ENCODE measurements around the gene NCKAP5L.
A peak's percentile ranks its signal among the peaks of the same experiment; 100 is the strongest.

Gene NCKAP5L

GRCh38 chr12:49763006-49763591, 65.1 kb downstream of the NCKAP5L start:
- Histone ChIP-seq H3K4me2 (peak overlapping the region; percentile 42 to 76 (median 69); a peak in 21 of 22 replicates), H3K4me1 (peaks cover 18 to 46% (median 37%) of the 10 kb centered on the region in 10 experiments), H3K9me3 (replicated peaks in 1 of 11) (no peaks in the 10 kb centered on the region), H3K4me3 (no peak overlapping the region), H3K36me3 (peaks cover 76 to 85% (median 81%) of the 10 kb centered on the region in 11 experiments), H3K9ac (peak overlapping the region in 1 of 11 experiments; percentile 15; a peak in 1 of 22 replicates), H3K27me3 (no peaks in the 10 kb centered on the region), H4K20me1 (peaks cover 11 to 85% (median 51%) of the 10 kb centered on the region in 11 experiments; a peak in 21 of 22 replicates), H3K27ac (peak overlapping the region in 6 of 11 experiments; percentile 7 to 50 (median 30); a peak in 5 of 22 replicates)
- TF ChIP-seq Cebpa-rat (IDR thresholded peaks at IDR 0.05) = no peak

- Histone ChIP-seq H3K9ac (peak overlapping the region in 1 of 11 experiments; percentile 15; a peak in 1 of 22 replicates), H3K27me3 (no peaks in the 10 kb centered on the region), H3K36me3 (peaks cover 82 to 91% (median 88%) of the 10 kb centered on the region in 11 experiments), H3K9me3 (replicated peaks in 1 of 11) (no peaks in the 10 kb centered on the region), H3K4me1 (peaks cover 18 to 46% (median 37%) of the 10 kb centered on the region in 10 experiments), H4K20me1 (peaks cover 16 to 91% (median 56%) of the 10 kb centered on the region in 11 experiments; a peak in 21 of 22 replicates), H3K4me3 (no peak overlapping the region), H3K4me2 (peak overlapping the region; percentile 42 to 76 (median 69)), H3K27ac (peak overlapping the region in 5 of 11 experiments; percentile 17 to 31 (median 21); a peak in 5 of 22 replicates)
- no peak for TF ChIP-seq Cebpa-rat (IDR thresholded peaks at IDR 0.05)
These were observed 65.8 kb downstream of the NCKAP5L start for GRCh38 chr12:49762468-49762847.

- Histone ChIP-seq H3K27ac (peak overlapping the region in 4 of 11 experiments; percentile 17 to 31 (median 19); a peak in 5 of 22 replicates), H4K20me1 (peaks cover 21 to 93% (median 62%) of the 10 kb centered on the region in 11 experiments), H3K9me3 (replicated peaks in 1 of 11) (no peaks in the 10 kb centered on the region), H3K4me2 (peak overlapping the region; percentile 42 to 76 (median 69)), H3K4me3 (no peak overlapping the region), H3K9ac (peak overlapping the region in 1 of 11 experiments; percentile 39; a peak in 2 of 22 replicates), H3K36me3 (peaks cover 88 to 97% (median 94%) of the 10 kb centered on the region in 11 experiments), H3K4me1 (peaks cover 18 to 46% (median 37%) of the 10 kb centered on the region in 10 experiments), H3K27me3 (no peaks in the 10 kb centered on the region)
- no peak for TF ChIP-seq Cebpa-rat (IDR thresholded peaks at IDR 0.05)
These were observed 66.3 kb downstream of the NCKAP5L start for GRCh38 chr12:49761677-49762467.

GRCh38 chr12:49750996-49751393, 77.2 kb downstream of the NCKAP5L start:
- no peaks in the 10 kb centered on the region for H3K27me3 ChIP-seq
- peak overlapping the region in 5 of 11 experiments; percentile 2 to 59 (median 27); a peak in 5 of 22 replicates for H3K9ac ChIP-seq
- H3K36me3 ChIP-seq = peaks cover 50 to 85% (median 72%) of the 10 kb centered on the region in 11 experiments
- H3K4me2 ChIP-seq = peak overlapping the region in 10 of 11 experiments; percentile 53 to 87 (median 72); a peak in 18 of 22 replicates
- peak overlapping the region in 9 of 11 experiments; percentile 22 to 73 (median 54); a peak in 14 of 22 replicates for H3K27ac ChIP-seq
- H3K9me3 ChIP-seq (replicated peaks in 1 of 11) = no peaks in the 10 kb centered on the region
- TF ChIP-seq Cebpa-rat (IDR thresholded peaks at IDR 0.05) = no peak
- H4K20me1 ChIP-seq = peaks cover 87 to 100% (median 100%) of the 10 kb centered on the region in 11 experiments
- peaks cover 36 to 97% (median 60%) of the 10 kb centered on the region in 10 experiments for H3K4me1 ChIP-seq
- H3K4me3 ChIP-seq = no peak overlapping the region

GRCh38 chr12:49750027-49750995, 77.9 kb downstream of the NCKAP5L start:
- Histone ChIP-seq H4K20me1 (peaks cover 87 to 100% (median 100%) of the 10 kb centered on the region in 11 experiments), H3K27me3 (no peaks in the 10 kb centered on the region), H3K36me3 (peaks cover 43 to 82% (median 68%) of the 10 kb centered on the region in 11 experiments), H3K4me2 (peak overlapping the region; percentile 53 to 87 (median 72)), H3K9ac (peak overlapping the region in 9 of 11 experiments; percentile 2 to 60 (median 53); a peak in 12 of 22 replicates), H3K4me3 (no peak overlapping the region), H3K4me1 (peaks cover 36 to 98% (median 61%) of the 10 kb centered on the region in 10 experiments), H3K27ac (peak overlapping the region; percentile 3 to 73 (median 50); a peak in 19 of 22 replicates), H3K9me3 (replicated peaks in 1 of 11) (no peaks in the 10 kb centered on the region)
- peak in 2 of 11 experiments; percentile 38 to 85; a peak in 3 of 22 replicates for TF ChIP-seq Cebpa-rat (IDR thresholded peaks at IDR 0.05)

GRCh38 chr12:49748800-49749199, 79.4 kb downstream of the NCKAP5L start:
- TF ChIP-seq Cebpa-rat (IDR thresholded peaks at IDR 0.05) = no peak
- Histone ChIP-seq H3K36me3 (peaks cover 48 to 82% (median 66%) of the 10 kb centered on the region in 11 experiments), H4K20me1 (peaks cover 95 to 100% (median 100%) of the 10 kb centered on the region in 11 experiments), H3K27ac (peak overlapping the region in 2 of 11 experiments; percentile 63 to 65; a peak in 3 of 22 replicates), H3K4me1 (peaks cover 48 to 98% (median 63%) of the 10 kb centered on the region in 10 experiments), H3K9ac (peak overlapping the region in 1 of 11 experiments; percentile 14; a peak in 2 of 22 replicates), H3K4me2 (peak overlapping the region; percentile 53 to 87 (median 72); a peak in 18 of 22 replicates), H3K4me3 (no peak overlapping the region), H3K27me3 (no peaks in the 10 kb centered on the region), H3K9me3 (replicated peaks in 1 of 11) (no peaks in the 10 kb centered on the region)

- Histone ChIP-seq H3K4me2 (peak overlapping the region; percentile 22 to 85 (median 70); a peak in 20 of 22 replicates), H3K27ac (no peak overlapping the region), H3K4me3 (no peak overlapping the region), H4K20me1 (peaks cover 96 to 100% (median 100%) of the 10 kb centered on the region in 11 experiments), H3K4me1 (peaks cover 53 to 98% (median 66%) of the 10 kb centered on the region in 10 experiments), H3K9ac (peak overlapping the region in 3 of 11 experiments; percentile 6 to 14 (median 7); a peak in 1 of 22 replicates), H3K27me3 (no peaks in the 10 kb centered on the region), H3K9me3 (replicated peaks in 1 of 11) (no peaks in the 10 kb centered on the region), H3K36me3 (peaks cover 48 to 79% (median 62%) of the 10 kb centered on the region in 11 experiments)
- no peak for TF ChIP-seq Cebpa-rat (IDR thresholded peaks at IDR 0.05)
These were observed 79.9 kb downstream of the NCKAP5L start for GRCh38 chr12:49748306-49748705.
